Posterior vena cava (tissue), 2 donors: ENCODE data around the gene ARHGAP10. TPM values are rescaled to one million over a fixed set of nuclear protein-coding genes. Genes with fewer than 3 reads are reported as not detected.
"Not testable (repeated sequence)": the region's sequence is repeated elsewhere in the genome, so short reads cannot be mapped to it uniquely, and the experiment has no call there.

Experiments
- DNase-seq: peaks from one replicate; pipeline ENCODE4 v3.0.0-alpha.2; 2020; ENCODE audit warnings: low spot score
- intact Hi-C, 2 donors: fragments of 100-400 bp; cut with DNase I; formaldehyde crosslinking; loops; one replicate each; pipeline versions ENCODE4 v1.14.1 to v1.14.2; 2022 to 2023
- total RNA-seq, 2 donors: library from RNA; stranded (reverse); fragmentation: NEBNext Ultra II Directional; extraction: Animal tissue kit (Norgen Biotek cat#: 25700); gene quantifications; one replicate each; pipeline ENCODE4 v1.2.1, GENCODE V29; 2021
- donor health status: DM: yes; HTN: yes; CAD: no.
- donor health status: DM: yes; HTN: yes; CAD: no.

The ARHGAP10 gene
- total RNA-seq, 2 donors from 2014 or later: 79.0 to 80.5 TPM

GRCh38 chr4:147786031-147786430 lies 54.1 kb downstream of the ARHGAP10 start:
- DNase-seq: no peak
- intact Hi-C loops: loop anchor here in 1 of 2 donors (10.0 kb wide), 1 partner anchor 51 kb away; the partner anchor contains the start of gene ARHGAP10

- intact Hi-C loops: loop anchor here in 1 of 2 donors (10.0 kb wide), 1 partner anchor 52 kb away; the partner anchor contains the start of gene ARHGAP10
These were observed 54.6 kb downstream of the ARHGAP10 start for GRCh38 chr4:147786531-147786930.

GRCh38 chr4:147787204-147787603 lies 55.3 kb downstream of the ARHGAP10 start:
- no peak for DNase-seq
- intact Hi-C loops: loop anchor here in 1 of 2 donors (10.0 kb wide), 1 partner anchor 52 kb away; the partner anchor contains the start of gene ARHGAP10

More at GRCh38 chr4:147786531-147786930, 54.6 kb downstream of the ARHGAP10 start:
- no peak for DNase-seq

- no peak for DNase-seq
- intact Hi-C loops: loop anchor here in 1 of 2 donors (10.0 kb wide), 1 partner anchor 54 kb away; the partner anchor contains the start of gene ARHGAP10
These were observed 56.9 kb downstream of the ARHGAP10 start for GRCh38 chr4:147788791-147789190.

GRCh38 chr4:147789596-147789995 lies 57.7 kb downstream of the ARHGAP10 start:
- DNase-seq: no peak
- intact Hi-C loops: loop anchor here in 1 of 2 donors (10.0 kb wide), 1 partner anchor 55 kb away; the partner anchor contains the start of gene ARHGAP10

GRCh38 chr4:147790412-147790811 lies 58.5 kb downstream of the ARHGAP10 start:
- intact Hi-C loops: no loop called here
- DNase-seq: no peak

- no peak for DNase-seq
- intact Hi-C loops: no loop called here
These were observed 59.5 kb downstream of the ARHGAP10 start for GRCh38 chr4:147791341-147791740.

- intact Hi-C loops: no loop called here
These were observed 60.0 kb downstream of the ARHGAP10 start for GRCh38 chr4:147791865-147792264.

GRCh38 chr4:147793569-147794313 lies 61.9 kb downstream of the ARHGAP10 start:
- intact Hi-C loops: no loop called here

More at GRCh38 chr4:147791865-147792264, 60.0 kb downstream of the ARHGAP10 start:
- no peak for DNase-seq

GRCh38 chr4:147794314-147794680 lies 62.4 kb downstream of the ARHGAP10 start:
- intact Hi-C loops: no loop called here
- no peak for DNase-seq

More at GRCh38 chr4:147793569-147794313, 61.9 kb downstream of the ARHGAP10 start:
- no peak for DNase-seq

GRCh38 chr4:147794787-147795413 lies 63.0 kb downstream of the ARHGAP10 start:
- no peak for DNase-seq
- intact Hi-C loops: no loop called here

- intact Hi-C loops, DNase-seq: not testable (repeated sequence)
These were observed 67.2 kb downstream of the ARHGAP10 start for GRCh38 chr4:147799057-147799456.

GRCh38 chr4:147799986-147800555 lies 68.2 kb downstream of the ARHGAP10 start:
- intact Hi-C loops: no loop called here
- no peak for DNase-seq

GRCh38 chr4:147801820-147802219 lies 69.9 kb downstream of the ARHGAP10 start:
- intact Hi-C loops: no loop called here
- DNase-seq: no peak

- intact Hi-C loops: no loop called here
These were observed 70.5 kb downstream of the ARHGAP10 start for GRCh38 chr4:147802346-147802745.

GRCh38 chr4:147805946-147806345 lies 74.1 kb downstream of the ARHGAP10 start:
- no peak for DNase-seq
- intact Hi-C loops: no loop called here

More at GRCh38 chr4:147802346-147802745, 70.5 kb downstream of the ARHGAP10 start:
- DNase-seq: no peak

- intact Hi-C loops: no loop called here
- no peak for DNase-seq
These were observed 76.6 kb downstream of the ARHGAP10 start for GRCh38 chr4:147808447-147808846.

GRCh38 chr4:147809211-147809610 lies 77.3 kb downstream of the ARHGAP10 start:
- no peak for DNase-seq
- intact Hi-C loops: no loop called here

GRCh38 chr4:147811878-147812277 lies 80.0 kb downstream of the ARHGAP10 start:
- intact Hi-C loops: no loop called here
- DNase-seq: no peak
